ENCODE results near the gene CNTNAP2. TPM values are rescaled to one million over a fixed set of nuclear protein-coding genes. Genes with fewer than 3 reads are reported as not detected.

Gene CNTNAP2
- total RNA-seq, 2 experiments from 2014 or later, result 0.28 TPM; not detected in 1

DNA sequence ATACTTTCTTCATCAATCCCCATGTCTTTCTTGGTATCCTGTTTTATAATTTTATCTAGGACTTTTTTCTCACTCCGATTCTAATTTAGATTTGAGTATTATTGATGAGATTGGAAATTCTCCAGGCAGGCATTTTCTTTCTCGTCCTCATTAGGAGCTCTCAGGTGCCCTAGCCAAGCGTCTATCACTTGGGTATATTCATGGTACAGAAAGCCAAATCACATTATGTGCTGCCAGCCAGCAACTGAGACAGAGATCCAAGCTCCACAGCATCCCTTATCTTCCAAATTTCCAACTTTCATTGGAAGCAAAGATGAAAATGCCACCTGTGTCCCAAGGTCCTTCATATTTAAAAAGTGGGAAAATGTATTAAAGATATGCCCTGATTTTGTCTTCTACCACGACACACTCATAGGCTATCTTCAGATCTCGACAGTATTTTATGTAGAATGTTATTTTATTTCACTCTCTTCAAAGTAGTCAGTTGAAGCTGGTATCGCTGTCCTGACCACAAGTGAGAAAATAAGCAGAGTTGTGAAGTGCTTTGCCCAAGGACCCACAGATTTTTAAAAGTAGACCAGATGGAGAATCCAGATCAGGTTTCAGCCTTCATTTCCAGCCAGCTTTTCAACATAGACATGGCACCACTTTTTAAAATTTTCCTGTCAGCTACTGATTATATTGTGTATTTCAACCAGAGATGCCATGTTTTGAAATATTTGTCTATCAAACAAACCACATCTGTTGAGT is 773.4 kb downstream of the CNTNAP2 start:
- intact Hi-C loops (cut with micrococcal nuclease; ENCODE audit: unreplicated experiment), result no loop called here
- ChIA-PET CTCF (ENCODE audit: unreplicated experiment) (no interaction called here), POLR2A (interaction anchor here (0.7 to 1.0 kb wide), 3 partner anchors 9 to 190 kb away, joined by 3 to 5 read pairs (median 4); no protein-coding TSS in a partner anchor)
- DNase-seq (ENCODE audit: low spot score), result no peak
- Histone ChIP-seq H3K4me1 (ENCODE audit: insufficient read depth, low read length, poor library complexity, severe bottlenecking) (no peaks in the 10 kb centered on the region), H3K9me3 (ENCODE audit: low read length) (no peaks in the 10 kb centered on the region), H2AFZ (ENCODE audit: low read length) (no peak overlapping the region), H3K4me2 (ENCODE audit: low read length) (no peak overlapping the region), H3K9me2 (ENCODE audit: insufficient read depth, low read length) (no peaks in the 10 kb centered on the region), H3K36me3 (ENCODE audit: insufficient read depth, low read length) (no peaks in the 10 kb centered on the region), H4K20me1 (ENCODE audit: insufficient read depth, low read length) (no peaks in the 10 kb centered on the region), H3K79me2 (ENCODE audit: insufficient read depth, low read depth, low read length) (no peaks in the 10 kb centered on the region), H3K4me3 (ENCODE audit: low read depth, low read length, poor library complexity, severe bottlenecking) (no peak overlapping the region), H3K27ac (ENCODE audit: low read depth, low read length, poor library complexity, severe bottlenecking) (no peak overlapping the region)
- BruUV-seq (replicated peaks), result no TSS peak
- no peak for TF ChIP-seq EZH2phosphoT487 (IDR thresholded peaks at IDR 0.05; ENCODE audit: borderline replicate concordance, low read depth, low read length)
- TF ChIP-seq, protein P1, sequence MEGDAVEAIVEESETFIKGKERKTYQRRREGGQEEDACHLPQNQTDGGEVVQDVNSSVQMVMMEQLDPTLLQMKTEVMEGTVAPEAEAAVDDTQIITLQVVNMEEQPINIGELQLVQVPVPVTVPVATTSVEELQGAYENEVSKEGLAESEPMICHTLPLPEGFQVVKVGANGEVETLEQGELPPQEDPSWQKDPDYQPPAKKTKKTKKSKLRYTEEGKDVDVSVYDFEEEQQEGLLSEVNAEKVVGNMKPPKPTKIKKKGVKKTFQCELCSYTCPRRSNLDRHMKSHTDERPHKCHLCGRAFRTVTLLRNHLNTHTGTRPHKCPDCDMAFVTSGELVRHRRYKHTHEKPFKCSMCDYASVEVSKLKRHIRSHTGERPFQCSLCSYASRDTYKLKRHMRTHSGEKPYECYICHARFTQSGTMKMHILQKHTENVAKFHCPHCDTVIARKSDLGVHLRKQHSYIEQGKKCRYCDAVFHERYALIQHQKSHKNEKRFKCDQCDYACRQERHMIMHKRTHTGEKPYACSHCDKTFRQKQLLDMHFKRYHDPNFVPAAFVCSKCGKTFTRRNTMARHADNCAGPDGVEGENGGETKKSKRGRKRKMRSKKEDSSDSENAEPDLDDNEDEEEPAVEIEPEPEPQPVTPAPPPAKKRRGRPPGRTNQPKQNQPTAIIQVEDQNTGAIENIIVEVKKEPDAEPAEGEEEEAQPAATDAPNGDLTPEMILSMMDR (conservative IDR thresholded peaks at IDR 0.05; ENCODE audit: low read length), result no peak

DNA sequence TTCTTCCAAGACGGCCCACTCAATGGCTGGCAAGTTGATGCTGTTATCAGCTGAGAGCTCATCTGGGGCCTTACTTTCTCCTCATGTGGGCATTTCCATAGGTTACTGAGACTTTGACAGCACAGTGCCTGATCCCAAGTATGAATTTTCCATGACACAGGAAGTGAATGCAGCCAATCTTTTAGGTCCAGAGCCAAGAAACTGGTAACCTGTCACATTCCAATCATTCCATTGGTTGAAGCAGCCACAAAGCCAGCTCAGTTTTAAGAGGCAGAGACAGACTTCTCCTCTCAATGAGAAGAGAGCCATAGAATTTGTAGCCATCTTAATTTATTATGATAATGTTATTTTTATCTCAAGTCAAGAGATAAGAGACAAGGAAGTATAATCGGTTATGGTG is 775.5 kb downstream of the CNTNAP2 start:
- no peaks in the 10 kb centered on the region for H3K79me2 ChIP-seq (ENCODE audit: insufficient read depth, low read depth, low read length)
- no peaks in the 10 kb centered on the region for H3K9me3 ChIP-seq (ENCODE audit: low read length)
- POLR2A ChIA-PET, result no interaction called here
- no TSS peak for BruUV-seq (replicated peaks)
- CTCF ChIA-PET (ENCODE audit: unreplicated experiment), result no interaction called here
- no peak for TF ChIP-seq EZH2phosphoT487 (IDR thresholded peaks at IDR 0.05; ENCODE audit: borderline replicate concordance, low read depth, low read length)
- TF ChIP-seq, protein P1 (conservative IDR thresholded peaks at IDR 0.05; ENCODE audit: low read length), result no peak
- no peak for DNase-seq (ENCODE audit: low spot score)
- no peak overlapping the region for H2AFZ ChIP-seq (ENCODE audit: low read length)
- no peaks in the 10 kb centered on the region for H3K4me1 ChIP-seq (ENCODE audit: insufficient read depth, low read length, poor library complexity, severe bottlenecking)
- H4K20me1 ChIP-seq (ENCODE audit: insufficient read depth, low read length), result no peaks in the 10 kb centered on the region
- no peak overlapping the region for H3K4me3 ChIP-seq (ENCODE audit: low read depth, low read length, poor library complexity, severe bottlenecking)
- H3K27ac ChIP-seq (ENCODE audit: low read depth, low read length, poor library complexity, severe bottlenecking), result no peak overlapping the region
- intact Hi-C loops (cut with micrococcal nuclease; ENCODE audit: unreplicated experiment), result no loop called here
- no peak overlapping the region for H3K4me2 ChIP-seq (ENCODE audit: low read length)
- H3K36me3 ChIP-seq (ENCODE audit: insufficient read depth, low read length), result no peaks in the 10 kb centered on the region
- no peaks in the 10 kb centered on the region for H3K9me2 ChIP-seq (ENCODE audit: insufficient read depth, low read length)

DNA sequence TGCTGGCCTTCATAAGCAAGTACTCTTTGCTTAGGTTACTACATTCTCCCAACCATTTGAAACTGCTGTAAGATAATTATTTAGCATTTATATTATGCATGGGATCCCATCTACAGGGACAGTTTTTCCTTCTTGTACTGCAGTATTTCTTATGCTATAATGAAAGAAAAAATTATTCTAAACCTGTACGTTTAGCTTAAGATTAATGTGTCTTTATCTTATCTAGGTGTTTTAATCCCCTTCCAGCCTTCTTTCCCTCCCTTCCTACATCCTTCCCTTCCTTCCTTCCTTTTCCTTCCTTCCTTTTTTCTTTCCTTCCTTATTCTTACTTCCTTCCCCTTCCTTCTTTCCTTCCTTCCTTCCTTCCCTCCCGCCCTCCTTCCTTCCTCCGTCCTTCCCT is 778.3 kb downstream of the CNTNAP2 start:
- no TSS peak for BruUV-seq (replicated peaks)

More for the DNA sequence above, 778.3 kb downstream of the CNTNAP2 start:
- ChIA-PET CTCF (ENCODE audit: unreplicated experiment) (no interaction called here), POLR2A (interaction anchor here (1.0 kb wide), 1 partner anchor 69 kb away, joined by 3 read pairs; no protein-coding TSS in a partner anchor)
- H3K79me2 ChIP-seq (ENCODE audit: insufficient read depth, low read depth, low read length), result no peaks in the 10 kb centered on the region
- no peaks in the 10 kb centered on the region for H4K20me1 ChIP-seq (ENCODE audit: insufficient read depth, low read length)
- intact Hi-C loops (cut with micrococcal nuclease; ENCODE audit: unreplicated experiment), result no loop called here
- no peak overlapping the region for H2AFZ ChIP-seq (ENCODE audit: low read length)
- no peaks in the 10 kb centered on the region for H3K9me3 ChIP-seq (ENCODE audit: low read length)
- no peak overlapping the region for H3K4me2 ChIP-seq (ENCODE audit: low read length)
- no peaks in the 10 kb centered on the region for H3K4me1 ChIP-seq (ENCODE audit: insufficient read depth, low read length, poor library complexity, severe bottlenecking)
- H3K27ac ChIP-seq (ENCODE audit: low read depth, low read length, poor library complexity, severe bottlenecking), result no peak overlapping the region
- TF ChIP-seq, protein P1 (conservative IDR thresholded peaks at IDR 0.05; ENCODE audit: low read length), result no peak
- no peak for TF ChIP-seq EZH2phosphoT487 (IDR thresholded peaks at IDR 0.05; ENCODE audit: borderline replicate concordance, low read depth, low read length)
- no peaks in the 10 kb centered on the region for H3K36me3 ChIP-seq (ENCODE audit: insufficient read depth, low read length)
- H3K9me2 ChIP-seq (ENCODE audit: insufficient read depth, low read length), result no peaks in the 10 kb centered on the region
- H3K4me3 ChIP-seq (ENCODE audit: low read depth, low read length, poor library complexity, severe bottlenecking), result no peak overlapping the region
- no peak for DNase-seq (ENCODE audit: low spot score)
